ENCODE data around the gene ARSB.

The ARSB gene

DNA sequence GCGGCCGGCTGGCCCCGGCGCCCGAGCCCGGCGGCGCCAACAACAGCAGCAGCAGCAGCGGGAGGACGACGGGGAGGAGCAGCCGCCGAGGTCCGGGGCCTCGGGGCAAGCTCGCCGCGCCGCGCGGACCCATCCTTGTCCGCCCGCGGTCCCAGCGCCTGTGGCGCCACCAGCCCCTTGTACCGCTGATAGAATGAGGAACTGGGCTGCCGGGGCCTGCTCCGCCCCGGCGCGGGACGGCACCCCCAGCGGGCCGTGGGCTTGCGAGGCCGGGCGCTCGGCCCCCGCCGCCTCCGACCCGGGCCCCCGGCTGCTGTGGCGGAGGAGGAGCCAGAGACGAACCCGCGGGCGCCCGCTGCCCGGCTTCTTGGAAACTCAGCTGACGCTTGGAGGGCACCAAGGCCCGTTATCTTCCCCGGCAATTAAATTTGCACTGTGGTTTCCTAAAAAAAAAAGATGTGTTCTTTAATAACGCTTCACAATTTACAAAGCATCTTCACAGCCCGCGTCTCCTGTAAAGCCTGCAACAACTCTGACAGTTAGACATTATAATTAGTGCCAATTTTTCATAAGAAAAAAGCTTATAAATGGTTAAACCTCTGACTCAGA, at the start of gene ARSB:
TSS of gene ARSB (minus strand) at position 195 of the 609 bp plus-strand sequence. CDS start at position 133, 62 bp downstream.
- peak; percentile 31 for DNase-seq

GRCh38 chr5:79032782-79033181, 47.7 kb upstream of the ARSB start:
- no peak for DNase-seq

GRCh38 chr5:79032031-79032695, 47.1 kb upstream of the ARSB start:
- no peak for DNase-seq

DNA sequence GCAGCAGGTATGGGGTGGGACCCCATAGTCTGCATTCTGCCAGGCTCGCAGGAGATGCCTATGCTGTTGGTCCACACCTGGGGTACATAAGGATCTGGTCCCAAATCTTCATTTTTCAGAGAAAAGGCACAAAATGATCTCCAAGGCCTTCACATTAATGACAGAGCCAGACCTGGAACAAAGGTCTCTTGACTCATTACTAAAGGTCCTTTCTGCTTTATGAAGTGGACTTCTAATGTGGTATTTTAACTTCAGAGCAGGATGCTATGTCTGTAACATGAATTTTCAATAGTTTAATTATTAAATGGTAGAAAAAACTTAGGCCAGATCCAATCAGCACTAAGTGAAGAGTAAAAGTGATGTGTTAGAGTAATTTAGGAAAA, 46.4 kb upstream of the ARSB start:
- DNase-seq = no peak

DNA sequence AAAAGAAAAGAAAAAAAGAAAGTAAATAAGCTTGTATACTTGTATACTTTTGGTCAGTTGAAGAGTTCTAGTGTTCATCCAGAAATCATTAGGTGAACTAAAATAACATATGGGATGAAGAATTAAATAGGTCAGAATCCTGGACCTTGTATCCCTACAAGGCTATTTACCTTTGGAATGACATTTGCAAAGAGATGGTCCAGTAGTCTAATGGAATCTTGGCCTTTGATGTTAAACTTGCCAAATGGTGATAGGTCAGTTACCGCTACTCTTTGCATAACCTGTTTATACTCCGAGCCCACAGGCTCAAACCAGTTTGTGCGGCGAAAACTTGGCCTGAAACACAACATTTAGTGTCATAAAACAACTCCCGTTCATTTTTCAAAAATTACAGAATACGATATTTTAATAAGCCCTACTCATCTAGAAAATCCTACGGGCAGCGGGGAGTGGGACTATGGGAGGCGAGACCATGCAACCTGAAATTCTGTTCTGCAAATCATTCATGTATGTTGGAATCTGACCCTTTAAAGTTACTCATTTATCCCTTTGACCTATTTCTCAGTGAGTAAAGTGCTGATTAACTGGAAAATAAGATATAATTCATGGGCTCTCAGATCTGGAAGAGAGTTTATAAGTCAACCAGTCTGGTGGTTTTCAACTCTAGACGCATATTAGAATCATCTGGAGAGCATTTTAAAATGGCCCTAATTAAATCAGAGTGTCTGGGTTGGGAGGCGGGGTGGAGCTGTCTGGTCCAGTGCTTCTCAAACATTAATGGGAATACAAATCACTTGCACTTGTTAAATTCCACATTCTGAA, 45.8 kb upstream of the ARSB start:
- DNase-seq = no peak

DNA sequence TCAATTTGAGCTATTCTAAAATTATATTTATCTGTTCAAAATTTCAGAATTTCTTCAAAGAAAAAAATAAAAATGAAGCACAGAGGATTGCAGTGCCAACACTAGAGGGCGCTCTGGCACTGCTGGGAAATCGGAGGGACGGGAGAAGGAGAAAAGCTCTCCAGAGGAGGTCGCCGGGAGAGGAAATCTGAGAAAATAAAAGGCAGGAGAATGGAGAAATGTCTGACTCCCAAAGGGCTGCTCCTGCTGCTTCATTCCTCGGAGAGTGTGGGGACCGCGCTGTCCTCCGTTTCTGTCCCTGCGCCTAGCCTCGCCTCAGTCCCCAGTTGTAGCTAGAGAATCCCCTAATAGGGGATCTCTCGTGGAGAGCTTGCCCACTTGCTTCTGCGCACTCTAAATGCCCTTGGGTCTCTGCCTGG, 40.0 kb upstream of the ARSB start:
- DNase-seq = peak; percentile 60

- DNase-seq = no peak
These were observed 38.8 kb upstream of the ARSB start for GRCh38 chr5:79023947-79024346.

DNA sequence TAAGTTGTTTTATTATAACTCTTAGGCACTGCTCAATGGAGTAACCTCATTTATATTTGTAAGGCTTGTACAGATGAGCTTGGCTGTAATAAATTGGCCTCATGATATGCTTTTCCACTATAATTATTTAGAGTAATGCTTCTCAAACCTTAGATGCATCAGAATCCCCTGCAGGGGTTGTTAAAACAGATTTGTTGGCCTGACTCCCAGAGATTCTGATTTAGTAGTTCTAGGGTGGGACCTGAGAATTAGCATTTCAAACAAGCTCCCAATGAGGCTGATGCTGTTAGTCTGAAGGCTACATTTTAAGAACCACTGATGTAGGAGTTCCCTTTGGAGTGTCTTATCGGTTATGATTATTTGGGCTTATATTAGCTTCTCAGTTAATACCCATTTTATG, 38.2 kb upstream of the ARSB start:
- DNase-seq = no peak

DNA sequence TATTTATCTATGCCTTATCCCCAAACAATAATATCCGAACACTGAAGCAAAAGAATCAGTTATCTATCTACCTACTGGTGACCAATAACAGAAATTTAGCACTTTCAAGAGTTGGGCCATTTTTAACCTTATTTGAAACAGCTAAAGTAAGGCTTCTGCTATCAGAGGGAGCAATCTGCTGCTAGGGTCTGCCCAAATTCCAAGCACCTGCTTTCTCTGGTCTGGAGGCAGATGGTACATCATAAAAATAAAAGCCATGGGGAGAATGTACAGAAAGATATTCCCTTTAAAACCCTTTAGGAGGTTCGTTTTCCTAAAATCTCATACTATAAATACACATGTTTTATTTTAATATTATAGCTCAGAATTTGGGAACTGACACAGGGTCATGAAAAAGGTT, 37.7 kb upstream of the ARSB start:
- DNase-seq = peak; percentile 34

DNA sequence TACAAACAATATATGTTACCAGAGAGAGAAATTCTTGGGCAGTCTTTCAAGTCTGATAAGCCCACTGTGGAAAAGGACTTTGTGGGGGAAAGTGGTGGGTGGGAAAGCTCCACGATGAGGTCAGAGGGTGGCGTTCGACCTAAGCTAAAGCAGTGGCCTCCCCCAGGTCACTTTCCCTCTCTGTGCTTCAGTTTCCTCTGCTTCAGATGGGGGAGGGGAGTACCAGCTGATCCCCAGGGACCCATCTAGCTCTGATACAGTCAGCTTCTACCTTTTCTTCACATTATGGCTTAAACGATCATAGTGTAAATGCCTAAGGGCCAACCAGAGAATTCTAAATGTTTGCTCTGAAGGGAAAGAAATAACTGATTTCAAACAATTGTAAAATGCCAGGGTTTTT, 36.6 kb upstream of the ARSB start:
- peak; percentile 43 for DNase-seq

- DNase-seq = peak; percentile 78
These were observed 35.9 kb upstream of the ARSB start for GRCh38 chr5:79020861-79021561.

- DNase-seq = no peak
These were observed 29.5 kb upstream of the ARSB start for GRCh38 chr5:79014631-79015030.

DNA sequence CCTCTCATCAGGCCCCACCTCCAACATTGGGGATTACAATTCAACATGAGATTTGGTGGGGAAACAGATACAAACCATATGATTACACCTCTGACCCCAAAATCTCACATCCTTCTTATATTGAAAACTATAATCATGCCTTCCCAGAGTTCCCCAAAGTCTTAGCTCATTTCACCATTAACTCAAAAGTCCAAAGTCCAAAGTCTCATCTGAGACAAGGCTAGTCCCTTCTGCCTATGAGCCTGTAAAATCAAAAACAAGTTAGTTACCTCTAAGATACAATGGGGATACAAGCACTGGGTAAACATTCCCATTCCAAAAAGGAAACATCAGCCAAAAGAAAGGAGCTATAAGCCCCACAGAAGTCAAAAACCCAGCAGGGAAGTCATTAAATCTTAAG, 26.8 kb upstream of the ARSB start:
- no peak for DNase-seq

DNA sequence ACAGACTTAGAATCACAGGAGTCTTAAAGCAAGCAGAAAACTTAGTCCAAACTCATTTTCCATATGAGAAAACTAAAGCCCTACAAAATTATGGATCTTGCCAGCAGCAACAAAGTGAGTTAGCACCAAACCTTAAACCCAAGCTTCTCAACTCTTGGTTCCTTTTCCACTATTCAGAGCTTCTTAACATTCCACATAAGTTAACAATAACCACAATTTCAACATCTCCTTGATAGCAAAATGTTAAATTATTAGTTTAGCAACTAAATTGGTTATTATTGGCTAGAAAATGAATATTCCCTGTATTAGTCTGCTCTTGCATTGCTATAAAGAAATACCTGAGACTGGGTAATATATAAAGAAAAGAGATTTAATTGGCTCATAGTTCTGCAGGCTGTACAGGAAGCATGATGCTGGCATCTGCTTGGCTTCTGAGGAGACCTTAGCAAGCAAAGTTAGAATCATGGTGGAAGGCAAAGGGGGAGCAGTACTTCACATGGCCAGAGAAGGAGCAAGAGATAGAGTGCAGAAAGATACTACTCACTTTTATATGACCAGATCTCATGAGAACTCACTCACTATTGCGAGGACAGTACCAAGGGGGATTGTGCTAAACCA, 26.2 kb upstream of the ARSB start:
- no peak for DNase-seq

GRCh38 chr5:79008362-79008761, 23.3 kb upstream of the ARSB start:
- DNase-seq = no peak

GRCh38 chr5:79007872-79008271, 22.8 kb upstream of the ARSB start:
- DNase-seq = no peak

- DNase-seq = no peak
These were observed 21.0 kb upstream of the ARSB start for GRCh38 chr5:79005936-79006631.

- DNase-seq = no peak
These were observed 20.0 kb upstream of the ARSB start for GRCh38 chr5:79005151-79005550.

- no peak for DNase-seq
These were observed 17.3 kb upstream of the ARSB start for GRCh38 chr5:79002374-79002773.

- DNase-seq = no peak
These were observed 16.4 kb upstream of the ARSB start for GRCh38 chr5:79001471-79001870.

DNA sequence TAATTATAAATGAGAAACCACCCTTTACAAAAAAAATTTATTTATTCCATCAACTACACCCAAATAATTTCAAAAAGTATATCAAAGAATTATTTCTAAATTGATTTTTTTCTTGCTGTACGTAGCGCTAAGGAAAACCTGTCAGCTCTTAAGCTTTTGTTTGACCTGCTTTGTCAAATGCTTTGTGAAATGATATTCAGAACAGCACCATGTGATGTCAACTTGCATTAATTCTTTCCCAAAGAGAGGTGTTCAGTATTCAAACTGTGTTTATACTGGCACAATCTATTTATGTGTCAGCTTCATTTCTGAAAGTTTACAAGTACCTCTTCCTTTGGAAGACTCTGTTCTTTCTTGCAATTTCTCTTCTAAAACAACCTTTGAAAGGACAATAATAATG, 12.0 kb upstream of the ARSB start:
- no peak for DNase-seq

GRCh38 chr5:78995521-78996007, 10.5 kb upstream of the ARSB start:
- no peak for DNase-seq

All from NCI-H2171 treated with DMSO at 0.1 percent for 48 hours (cell line).